Measurements from ENCODE around the gene MAPK7.

- TF ChIP-seq USF2 (IDR thresholded peaks at IDR 0.05; ENCODE audit: low read depth, low read length) (no peak), RAD21 (IDR thresholded peaks at IDR 0.05; ENCODE audit: low read length) (no peak)
- TF ChIP-seq, protein P1, sequence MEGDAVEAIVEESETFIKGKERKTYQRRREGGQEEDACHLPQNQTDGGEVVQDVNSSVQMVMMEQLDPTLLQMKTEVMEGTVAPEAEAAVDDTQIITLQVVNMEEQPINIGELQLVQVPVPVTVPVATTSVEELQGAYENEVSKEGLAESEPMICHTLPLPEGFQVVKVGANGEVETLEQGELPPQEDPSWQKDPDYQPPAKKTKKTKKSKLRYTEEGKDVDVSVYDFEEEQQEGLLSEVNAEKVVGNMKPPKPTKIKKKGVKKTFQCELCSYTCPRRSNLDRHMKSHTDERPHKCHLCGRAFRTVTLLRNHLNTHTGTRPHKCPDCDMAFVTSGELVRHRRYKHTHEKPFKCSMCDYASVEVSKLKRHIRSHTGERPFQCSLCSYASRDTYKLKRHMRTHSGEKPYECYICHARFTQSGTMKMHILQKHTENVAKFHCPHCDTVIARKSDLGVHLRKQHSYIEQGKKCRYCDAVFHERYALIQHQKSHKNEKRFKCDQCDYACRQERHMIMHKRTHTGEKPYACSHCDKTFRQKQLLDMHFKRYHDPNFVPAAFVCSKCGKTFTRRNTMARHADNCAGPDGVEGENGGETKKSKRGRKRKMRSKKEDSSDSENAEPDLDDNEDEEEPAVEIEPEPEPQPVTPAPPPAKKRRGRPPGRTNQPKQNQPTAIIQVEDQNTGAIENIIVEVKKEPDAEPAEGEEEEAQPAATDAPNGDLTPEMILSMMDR (conservative IDR thresholded peaks at IDR 0.05; ENCODE audit: low read depth, low read length) = no peak
These were observed 14.8 kb upstream of the MAPK7 start for GRCh38 chr17:19363460-19364035.

All from IMR-90 (cell line).